Right atrium auricular region (tissue), 2 donors: ENCODE data around the gene CPS1. TPM values are rescaled to one million over a fixed set of nuclear protein-coding genes. Genes with fewer than 3 reads are reported as not detected.

Source experiments
- DNase-seq: peaks from one replicate; pipeline ENCODE4 v3.0.0-alpha.2; 2019; ENCODE audit warnings: low spot score
- H3K27ac ChIP-seq, 2 donors: fragments of 200-600 bp; sonication (generic); 1 replicate in 1 of 2; 2 replicates in 1 of 2; pipeline ENCODE4 v1.5.1; 2016 to 2019
- H3K27me3 ChIP-seq, 2 donors: fragments of 200-600 bp; sonication (generic); one replicate each; pipeline versions ENCODE4 v1.5.1 to v1.6.0; 2017 to 2019
- H3K36me3 ChIP-seq: fragments of 200-600 bp; sonication (generic); one replicate; pipeline ENCODE4 v1.5.1; 2016
- H3K4me1 ChIP-seq, 2 donors: fragments of 200-600 bp; sonication (generic); one replicate each; pipeline versions ENCODE4 v1.5.1 to v1.6.0; 2017 to 2019
- H3K4me3 ChIP-seq, 2 donors: fragments of 200-600 bp; sonication (generic); 1 replicate in 1 of 2; 2 replicates in 1 of 2; pipeline ENCODE4 v1.5.1; 2017 to 2019; ENCODE audit warnings: mild to moderate bottlenecking in 1 of 2, moderate library complexity in 1 of 2
- H3K9me3 ChIP-seq, 2 donors: fragments of 200-600 bp; sonication (generic); one replicate each; pipeline ENCODE4 v1.5.1; 2019
- CTCF ChIP-seq, 2 donors: fragments of 200-600 bp; sonication (generic); IDR thresholded peaks; one replicate each; pipeline ENCODE4 v1.5.1; 2019; ENCODE audit warnings: antibody characterized with exemption in 2 of 2
- total RNA-seq, 2 donors: library from RNA; depleted of rRNA; stranded (reverse); fragments of >200 nt; gene quantifications; one replicate each; pipeline ENCODE4 v1.1.0, GENCODE V29; 2016

The CPS1 gene
- total RNA-seq, 2 donors from 2014 or later: 1.9 to 2.2 TPM

DNA sequence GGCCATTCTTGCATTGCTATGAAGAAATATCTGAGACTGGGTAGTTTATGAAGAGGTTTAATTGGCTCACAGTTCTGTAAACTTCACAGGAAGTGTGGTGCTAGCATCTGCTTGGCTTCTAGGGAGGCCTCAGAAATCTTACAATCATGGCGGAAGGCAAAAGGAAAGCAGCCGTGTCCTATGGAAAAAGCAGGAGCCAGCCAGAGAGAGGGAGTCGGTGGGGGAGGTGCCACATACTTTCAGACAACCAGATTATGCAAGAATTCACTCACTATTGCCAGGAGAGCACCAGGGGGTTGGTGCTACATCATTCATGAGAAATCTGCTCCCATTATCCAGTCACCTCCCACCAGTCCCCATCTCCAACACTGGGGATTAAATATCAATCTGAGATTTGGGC lies 64.1 kb downstream of the CPS1 start:
- Histone ChIP-seq H3K4me1 (no peaks in the 10 kb centered on the region), H3K27me3 (no peaks in the 10 kb centered on the region), H3K9me3 (no peaks in the 10 kb centered on the region), H3K4me3 (no peak overlapping the region), H3K36me3 (no peaks in the 10 kb centered on the region), H3K27ac (no peak overlapping the region)
- no peak for TF ChIP-seq CTCF (IDR thresholded peaks at IDR 0.05)
- no peak for DNase-seq

- no peaks in the 10 kb centered on the region for H3K27me3 ChIP-seq
- H3K4me3 ChIP-seq: no peak overlapping the region
- DNase-seq: no peak
- no peaks in the 10 kb centered on the region for H3K36me3 ChIP-seq
- H3K9me3 ChIP-seq: no peaks in the 10 kb centered on the region
- no peak overlapping the region for H3K27ac ChIP-seq
- no peak for TF ChIP-seq CTCF (IDR thresholded peaks at IDR 0.05)
- no peaks in the 10 kb centered on the region for H3K4me1 ChIP-seq
These were observed 67.1 kb downstream of the CPS1 start for GRCh38 chr2:210623506-210623905.

DNA sequence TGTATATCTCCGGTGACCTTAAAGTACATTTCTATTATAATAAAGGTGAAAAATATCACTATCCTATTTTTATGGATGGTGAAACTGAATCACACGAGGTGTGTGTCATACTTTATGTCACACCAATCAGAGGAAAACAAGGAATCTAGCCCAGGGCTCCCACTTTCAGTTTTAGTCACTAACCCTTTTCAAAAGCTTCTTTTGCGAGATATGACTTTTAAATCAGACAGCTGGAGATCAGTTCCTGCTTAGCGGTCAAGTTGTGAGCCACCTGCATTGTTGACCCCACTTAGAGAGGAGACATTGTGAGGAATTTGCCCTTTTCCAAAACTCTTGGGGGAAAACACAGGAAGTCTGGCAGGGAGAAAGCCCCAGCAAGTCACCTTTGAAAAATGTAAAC lies 70.5 kb downstream of the CPS1 start:
- Histone ChIP-seq H3K27ac (no peak overlapping the region), H3K9me3 (no peaks in the 10 kb centered on the region), H3K36me3 (no peaks in the 10 kb centered on the region), H3K4me3 (no peak overlapping the region), H3K4me1 (no peaks in the 10 kb centered on the region), H3K27me3 (no peaks in the 10 kb centered on the region)
- no peak for TF ChIP-seq CTCF (IDR thresholded peaks at IDR 0.05)
- no peak for DNase-seq

- Histone ChIP-seq H3K27me3 (no peaks in the 10 kb centered on the region), H3K36me3 (no peaks in the 10 kb centered on the region), H3K9me3 (no peaks in the 10 kb centered on the region), H3K27ac (no peak overlapping the region), H3K4me1 (no peaks in the 10 kb centered on the region), H3K4me3 (no peak overlapping the region)
- no peak for DNase-seq
- TF ChIP-seq CTCF (IDR thresholded peaks at IDR 0.05): no peak
These were observed 74.6 kb downstream of the CPS1 start for GRCh38 chr2:210630873-210631560.

- H3K27me3 ChIP-seq: no peaks in the 10 kb centered on the region
- H3K9me3 ChIP-seq: no peaks in the 10 kb centered on the region
- no peaks in the 10 kb centered on the region for H3K4me1 ChIP-seq
- H3K4me3 ChIP-seq: no peak overlapping the region
- no peak overlapping the region for H3K27ac ChIP-seq
- no peak for TF ChIP-seq CTCF (IDR thresholded peaks at IDR 0.05)
- no peak for DNase-seq
- H3K36me3 ChIP-seq: no peaks in the 10 kb centered on the region
These were observed 77.3 kb downstream of the CPS1 start for GRCh38 chr2:210633699-210634098.

DNA sequence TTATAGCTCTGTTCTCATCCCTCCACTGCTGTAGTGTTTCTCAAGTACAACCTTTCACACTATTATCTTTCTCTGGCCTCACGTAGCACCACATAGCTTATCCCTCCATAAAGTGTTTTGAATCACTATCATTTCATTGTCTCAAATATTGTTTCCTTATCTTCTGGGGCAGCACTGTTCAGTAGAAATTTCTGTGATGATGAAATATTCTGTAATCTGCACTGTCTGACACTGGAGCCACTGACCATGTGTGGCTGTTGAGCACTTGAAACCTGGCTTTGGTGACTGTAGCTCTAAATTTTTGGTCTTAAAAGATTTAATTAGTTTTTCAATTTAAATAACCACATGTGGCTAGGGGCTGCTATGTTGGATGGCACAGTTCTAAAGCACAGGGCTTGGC lies 78.9 kb downstream of the CPS1 start:
- H3K9me3 ChIP-seq: no peaks in the 10 kb centered on the region
- DNase-seq: no peak
- TF ChIP-seq CTCF (IDR thresholded peaks at IDR 0.05): no peak
- no peak overlapping the region for H3K4me3 ChIP-seq
- no peaks in the 10 kb centered on the region for H3K4me1 ChIP-seq
- H3K27me3 ChIP-seq: no peaks in the 10 kb centered on the region
- no peaks in the 10 kb centered on the region for H3K36me3 ChIP-seq
- H3K27ac ChIP-seq: no peak overlapping the region
